Effector CD4-positive, alpha-beta T cell (primary cell): ENCODE data around the gene FKRP.
A peak's percentile ranks its signal among the peaks of the same experiment; 100 is the strongest.

ENCODE experiments used
- DNase-seq: peaks from one replicate; pipeline ENCODE4 v3.0.0-alpha.2; 2020

Gene FKRP

DNA sequence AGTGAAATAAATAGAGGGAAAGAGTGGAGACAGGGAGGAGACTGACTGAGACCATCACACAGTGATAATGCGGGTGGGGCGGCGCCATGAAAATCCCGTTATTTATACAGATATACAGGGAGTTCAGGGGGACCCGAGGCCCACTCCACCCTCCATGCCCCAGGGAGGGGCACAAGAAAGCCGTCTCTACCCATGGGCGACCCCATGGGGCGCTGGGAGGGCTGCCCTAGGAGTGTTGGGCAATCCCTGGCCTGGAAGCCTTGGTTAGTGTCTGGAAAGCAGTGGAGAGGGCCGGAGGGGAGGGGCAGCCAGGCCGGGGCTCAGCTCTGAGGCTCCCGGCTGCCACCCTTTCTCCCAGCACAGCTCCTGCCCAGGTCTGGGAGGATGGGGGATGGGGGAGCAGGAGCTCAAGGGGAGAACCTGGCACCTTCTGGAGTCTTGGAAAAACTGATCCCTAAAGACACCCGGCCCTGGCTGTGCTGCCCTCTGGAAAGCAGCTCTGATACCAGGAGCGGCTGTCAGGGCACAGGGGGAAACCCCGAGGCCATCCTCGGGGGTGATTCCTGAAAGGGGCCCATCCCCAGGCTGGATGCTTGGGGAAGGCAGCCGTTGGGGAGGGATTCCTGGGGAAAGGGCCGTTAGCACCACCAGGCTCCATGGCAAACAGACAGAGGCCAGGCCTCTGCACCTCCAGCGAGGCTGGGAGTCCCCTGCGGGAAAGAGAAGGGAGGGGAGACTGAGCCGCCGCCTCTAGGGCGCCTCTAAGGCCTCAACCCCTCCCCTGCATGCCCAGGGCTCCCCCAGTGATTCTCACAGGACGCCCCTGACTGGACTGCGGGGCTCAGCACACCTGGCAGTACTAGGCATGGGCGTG, 26.0 kb upstream of the FKRP start:
- DNase-seq, result no peak

DNA sequence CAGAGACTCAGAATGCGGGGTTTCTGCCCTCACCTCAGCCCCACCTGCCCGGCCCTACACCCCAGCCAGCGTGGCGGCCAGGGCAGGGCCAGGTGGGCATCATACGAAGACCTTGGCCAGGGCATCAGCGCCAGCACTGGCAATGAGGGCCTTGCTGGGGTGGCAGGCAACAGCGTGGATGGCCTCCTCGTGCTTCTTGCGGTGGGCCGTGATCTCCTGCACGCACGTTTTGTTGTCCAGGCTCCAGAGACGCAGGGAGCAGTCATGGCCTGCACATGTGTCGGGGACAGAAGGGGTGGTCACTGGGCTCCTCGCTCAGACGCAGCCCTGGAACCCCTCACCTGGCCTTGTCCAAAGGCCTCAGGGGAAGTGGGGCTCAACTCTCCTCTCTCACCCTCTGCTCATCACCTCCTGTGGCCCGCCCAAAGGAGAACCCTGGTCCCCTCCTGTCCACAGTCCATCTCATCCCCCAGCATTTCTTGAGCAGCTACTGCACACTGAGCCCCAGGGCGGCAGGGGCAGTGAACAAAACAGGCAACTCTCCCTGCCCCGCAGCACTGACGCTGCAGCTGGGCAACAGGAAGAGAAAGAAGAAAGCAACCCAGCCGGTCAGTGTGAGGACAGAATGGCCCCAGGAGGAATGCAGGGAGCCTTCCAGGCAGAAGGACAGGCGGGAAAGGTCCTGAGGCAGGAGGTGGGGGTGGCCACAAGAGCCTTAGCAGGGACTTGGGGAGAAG, 25.2 kb upstream of the FKRP start:
- no peak for DNase-seq

DNA sequence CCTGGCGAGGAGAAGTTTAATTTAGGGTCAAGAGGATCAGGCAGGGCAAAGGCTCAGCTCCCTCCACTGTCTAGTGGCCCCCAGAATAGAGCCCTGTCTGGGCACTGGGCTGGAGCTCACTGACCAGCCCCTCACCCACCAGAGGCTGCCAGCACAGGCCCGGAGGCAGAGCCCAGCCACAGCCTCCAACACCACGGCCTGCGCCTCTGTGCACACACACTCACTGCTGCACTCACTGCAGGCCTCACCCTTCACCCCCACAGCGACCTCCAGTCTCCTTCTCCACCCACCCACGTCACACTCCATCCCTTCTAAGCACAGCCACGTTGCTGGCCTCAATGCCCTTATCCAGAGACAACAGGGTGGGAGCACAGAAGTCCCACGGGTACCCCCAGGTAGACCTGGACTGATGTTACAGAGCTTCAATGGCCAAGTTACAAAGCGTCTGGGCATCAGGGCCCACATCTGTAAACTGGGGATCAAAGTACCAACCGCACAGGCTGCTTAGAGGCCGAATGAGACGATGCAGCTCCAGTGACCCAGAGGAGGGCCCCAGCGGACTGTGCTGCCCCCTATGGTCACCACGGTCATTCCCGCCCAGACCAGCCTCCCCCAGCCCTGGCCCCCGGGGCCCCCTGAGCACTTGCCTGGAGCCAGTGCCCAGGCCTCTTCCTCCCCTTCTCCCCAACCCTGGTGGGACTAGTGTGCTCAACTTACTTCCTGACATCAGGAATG, 24.4 kb upstream of the FKRP start:
- DNase-seq, result no peak

DNA sequence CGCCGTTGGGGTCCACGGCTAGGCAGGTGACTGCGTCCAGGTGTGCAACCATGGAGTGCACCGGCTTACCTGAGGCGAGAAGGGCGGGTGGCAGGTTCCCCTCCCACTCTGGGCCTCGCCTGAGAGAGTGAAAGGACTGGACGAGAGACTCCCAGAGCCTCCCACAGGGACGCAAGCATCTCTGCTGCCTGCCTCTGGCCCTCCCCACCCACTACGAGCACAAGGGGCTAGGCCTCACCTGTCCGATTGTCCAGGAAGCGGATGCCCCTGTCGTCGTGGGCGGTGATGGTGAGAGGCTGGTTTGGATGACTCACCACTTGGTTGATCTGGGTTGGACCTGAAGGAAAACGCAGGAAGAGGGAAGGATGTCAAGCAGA, 23.9 kb upstream of the FKRP start:
- DNase-seq, result no peak

DNA sequence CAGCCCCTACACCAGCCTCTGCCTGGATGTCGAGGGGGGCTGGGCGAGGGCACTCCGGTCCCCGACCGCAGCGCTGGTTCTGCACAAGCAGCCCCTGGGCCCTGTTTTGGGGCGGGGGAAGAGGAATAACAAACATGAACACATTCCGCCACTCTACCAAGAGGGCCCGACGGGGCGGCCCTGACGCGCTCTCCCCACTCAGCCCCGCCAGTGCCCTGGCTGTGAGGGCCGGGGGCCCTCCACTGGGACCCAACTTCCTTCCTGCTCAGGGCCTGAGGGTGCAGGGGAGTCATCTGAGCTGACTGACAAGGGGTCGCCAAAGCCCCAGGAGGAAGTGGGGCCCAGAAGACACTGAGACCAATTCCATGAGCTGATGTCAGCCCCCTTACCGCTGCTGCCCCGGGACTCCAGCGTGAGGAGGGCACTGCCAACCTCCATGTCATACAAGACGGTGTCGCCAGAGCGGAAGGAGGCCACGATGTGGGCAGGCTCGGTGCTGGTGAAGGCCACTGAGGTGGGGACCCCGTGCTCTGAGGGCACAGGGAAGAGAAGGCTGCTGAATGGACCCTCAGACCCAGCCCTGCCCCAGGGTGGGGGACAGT, 23.3 kb upstream of the FKRP start:
- no peak for DNase-seq

DNA sequence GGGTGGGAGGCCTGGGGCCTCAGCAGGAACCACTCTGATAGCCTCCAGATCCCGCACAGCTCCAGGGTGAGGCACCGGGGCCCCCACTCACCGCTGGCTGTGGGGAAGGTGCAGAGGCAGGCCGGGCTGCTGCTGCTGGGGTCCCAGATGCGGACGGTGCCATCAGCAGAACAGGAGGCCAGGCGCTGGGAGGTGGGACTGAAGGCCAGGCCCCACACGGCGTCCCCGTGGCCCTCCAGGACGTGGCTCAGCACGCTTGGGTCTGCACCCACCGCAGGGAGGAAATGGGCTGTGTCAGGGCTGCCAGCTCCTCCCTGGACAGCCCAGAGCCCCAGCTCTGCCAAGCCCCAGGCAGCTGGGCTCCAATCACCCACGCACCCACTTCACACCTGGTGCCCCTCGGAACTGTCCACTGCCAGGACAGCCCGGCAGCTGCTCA, 22.8 kb upstream of the FKRP start:
- DNase-seq, result no peak

DNA sequence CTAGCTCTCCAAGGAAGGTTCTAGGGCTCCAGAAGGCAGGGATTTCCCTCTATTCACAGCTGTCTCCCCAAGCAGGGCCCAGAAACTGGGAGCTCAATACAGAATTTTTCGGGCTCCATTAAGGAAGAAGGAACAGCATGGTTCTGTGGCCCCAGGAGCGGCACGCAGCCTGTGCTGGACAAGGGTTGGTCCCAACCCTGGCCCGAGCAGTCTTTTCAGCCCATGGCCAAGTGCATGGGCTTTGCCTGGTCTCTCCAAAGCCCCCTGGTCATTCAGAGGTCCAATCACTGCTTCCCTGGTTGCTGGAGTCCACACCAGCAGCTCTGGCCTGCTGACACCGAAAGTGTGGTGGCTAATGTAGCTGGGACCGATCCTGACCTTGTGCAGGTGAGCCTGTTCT, 22.4 kb upstream of the FKRP start:
- no peak for DNase-seq

DNA sequence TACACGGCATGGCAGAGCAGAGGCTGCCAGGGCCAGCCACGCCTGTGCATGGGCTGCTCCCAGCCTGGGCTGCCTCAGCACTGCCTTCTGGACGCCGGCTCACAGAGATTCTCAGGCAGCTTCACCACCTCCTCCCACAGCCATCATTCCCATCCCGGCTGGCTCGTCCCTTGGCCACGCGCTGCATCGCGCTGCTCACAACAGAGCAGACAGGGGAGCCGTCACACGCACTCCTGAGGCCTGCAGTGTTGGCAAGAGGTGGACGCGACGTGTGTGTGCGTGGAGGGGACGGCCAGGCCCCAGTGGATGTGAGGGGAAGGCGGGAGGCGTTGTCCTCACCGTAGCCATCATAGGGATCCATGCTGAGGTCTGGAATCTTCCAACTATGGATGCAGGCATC, 21.4 kb upstream of the FKRP start:
- no peak for DNase-seq

DNA sequence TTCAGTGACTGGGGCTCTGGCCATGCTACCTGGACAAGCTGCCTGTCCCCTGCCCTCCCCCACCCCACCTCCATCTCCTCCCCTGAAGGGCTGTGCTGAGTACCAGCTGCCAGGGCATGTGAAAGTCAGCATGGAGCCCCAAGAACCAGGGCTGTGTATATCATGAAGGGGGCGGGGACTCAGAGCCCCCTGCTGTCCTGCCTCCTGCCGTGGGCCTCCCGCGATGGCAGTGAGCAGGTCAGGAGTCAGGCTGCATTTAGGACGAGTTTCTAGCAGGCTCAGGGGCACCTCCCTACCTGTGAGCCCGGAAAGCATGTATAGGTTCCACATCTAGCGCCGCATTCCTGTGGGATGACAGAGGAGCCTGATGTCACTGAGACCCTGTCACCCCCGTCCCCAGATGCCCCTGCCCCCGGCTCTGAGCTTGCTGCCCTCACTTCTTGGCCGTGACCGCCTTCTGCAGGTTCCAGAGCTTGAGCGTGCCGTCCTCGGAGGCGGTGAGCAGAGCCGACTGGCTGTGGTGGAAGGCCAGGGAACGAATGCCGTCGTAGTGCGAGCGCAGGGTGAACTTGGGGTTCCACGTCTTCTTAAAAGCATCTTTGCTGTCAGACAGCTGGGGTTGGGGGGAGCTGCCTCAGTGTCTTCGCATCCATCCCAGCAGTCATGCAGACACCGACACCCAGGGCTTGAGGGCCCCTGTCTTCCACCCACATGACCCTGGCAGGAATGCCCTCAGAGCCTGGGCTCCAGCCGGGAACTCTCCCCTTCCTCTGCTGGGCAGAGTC, 20.6 kb upstream of the FKRP start:
- DNase-seq, result no peak

DNA sequence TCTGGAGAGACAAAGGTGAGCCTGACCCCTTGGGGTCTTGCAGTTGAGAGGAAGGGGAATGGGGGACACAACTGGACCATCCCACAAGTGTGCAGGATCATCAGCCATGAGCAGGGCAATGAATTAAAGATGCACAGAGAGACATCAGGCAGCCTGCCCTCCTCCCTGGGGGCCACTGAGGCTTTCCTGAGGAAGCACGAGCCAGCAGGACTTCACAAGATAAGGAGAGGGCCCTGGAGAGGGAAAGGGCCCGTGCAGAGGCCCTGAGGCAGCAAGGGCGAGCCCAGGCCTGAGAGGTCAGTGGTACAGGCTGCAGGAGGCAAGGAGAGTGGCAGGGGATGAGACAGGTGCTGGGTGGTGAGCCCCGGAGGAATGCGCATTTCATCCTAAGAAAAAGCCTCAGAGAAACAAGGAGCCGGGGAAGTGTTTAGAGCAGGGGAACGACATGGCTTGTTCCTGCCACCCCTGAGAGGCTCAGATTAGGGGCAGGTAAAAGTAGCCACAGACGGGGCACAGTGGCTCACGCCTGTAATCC, 19.9 kb upstream of the FKRP start:
- DNase-seq, result no peak

DNA sequence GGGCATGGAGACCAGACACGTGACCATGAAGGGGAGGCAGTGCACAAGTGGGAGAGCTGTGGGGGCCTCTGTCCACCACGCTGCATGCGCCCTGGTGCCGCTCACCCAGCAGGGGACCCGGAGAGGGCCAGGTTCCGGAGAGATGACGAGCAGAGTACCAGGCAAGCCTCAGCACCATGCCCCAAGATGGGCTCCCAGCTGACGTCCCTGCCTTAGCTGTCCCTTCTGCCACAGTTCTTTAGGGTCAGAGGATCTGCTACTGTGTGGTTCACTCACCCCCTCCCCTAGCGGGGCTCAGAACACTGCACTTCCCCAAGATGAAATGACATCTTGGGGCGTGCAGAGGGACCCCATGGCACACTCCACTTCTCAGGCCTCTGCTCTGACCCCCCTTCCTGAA, 19.3 kb upstream of the FKRP start:
- DNase-seq, result no peak

DNA sequence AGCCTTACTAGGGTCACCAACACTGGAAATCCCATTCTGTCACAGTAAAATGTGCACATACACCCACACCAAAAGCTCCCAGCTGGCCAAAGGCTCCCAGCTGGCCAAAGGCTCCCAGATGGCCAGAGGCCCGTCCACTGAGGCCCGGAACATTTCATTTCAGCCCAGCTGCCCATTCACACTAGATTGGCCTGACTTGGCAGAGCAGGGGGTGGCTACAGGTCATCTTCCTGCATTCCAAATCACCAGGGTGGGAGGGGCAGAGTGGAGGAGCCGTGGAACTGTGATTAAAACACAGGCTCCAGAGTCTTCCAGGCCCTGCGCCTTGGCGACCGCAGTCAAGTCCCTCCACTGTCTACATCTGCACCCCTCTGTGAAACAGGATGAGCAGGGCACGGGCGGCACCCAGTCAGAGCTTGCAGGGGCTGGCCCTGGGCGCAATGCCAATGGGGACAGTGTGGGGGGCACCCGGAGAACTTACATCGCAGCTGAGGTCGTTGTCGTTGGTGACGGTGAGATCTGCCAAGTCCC, 18.8 kb upstream of the FKRP start:
- no peak for DNase-seq

DNA sequence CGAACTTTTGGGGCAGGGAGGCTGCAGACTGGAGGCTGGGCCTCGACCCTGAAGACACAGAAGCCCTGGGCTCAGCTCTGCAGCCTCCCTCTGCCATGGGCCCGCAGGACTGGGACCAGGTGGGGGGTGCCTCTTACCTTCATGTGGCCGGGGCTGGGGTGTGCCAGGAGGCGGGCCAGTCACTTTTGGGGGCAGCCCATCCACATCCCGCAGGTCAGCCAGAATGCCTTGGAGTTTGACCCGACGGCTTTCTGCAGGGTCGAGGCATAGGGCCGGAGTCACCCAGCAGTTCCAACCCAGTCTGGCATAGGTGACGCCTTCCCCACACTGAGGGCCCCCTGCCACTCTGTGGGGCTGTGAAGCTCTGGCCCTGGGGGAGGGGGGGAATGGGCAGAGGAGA, 18.1 kb upstream of the FKRP start:
- no peak for DNase-seq

DNA sequence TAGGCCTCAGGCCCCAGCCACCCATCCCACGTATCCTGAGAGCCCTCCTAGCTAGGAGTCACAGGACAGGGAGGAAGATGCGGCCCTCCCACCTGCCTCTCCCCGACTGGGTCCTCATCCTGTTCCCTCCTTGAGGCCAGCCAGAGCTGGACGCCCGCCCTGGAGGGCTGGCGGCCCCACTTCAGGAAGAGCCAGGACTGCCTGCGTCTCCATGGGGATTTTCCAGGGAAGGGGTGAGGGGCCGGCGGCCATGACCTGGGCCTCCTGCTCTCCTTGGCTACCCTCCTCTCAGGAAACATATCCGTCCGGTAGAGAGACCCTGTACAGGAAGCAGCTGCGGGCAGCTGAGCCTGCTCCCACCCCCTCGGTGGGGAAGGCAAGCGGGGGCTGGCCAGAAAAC, 17.6 kb upstream of the FKRP start:
- no peak for DNase-seq

DNA sequence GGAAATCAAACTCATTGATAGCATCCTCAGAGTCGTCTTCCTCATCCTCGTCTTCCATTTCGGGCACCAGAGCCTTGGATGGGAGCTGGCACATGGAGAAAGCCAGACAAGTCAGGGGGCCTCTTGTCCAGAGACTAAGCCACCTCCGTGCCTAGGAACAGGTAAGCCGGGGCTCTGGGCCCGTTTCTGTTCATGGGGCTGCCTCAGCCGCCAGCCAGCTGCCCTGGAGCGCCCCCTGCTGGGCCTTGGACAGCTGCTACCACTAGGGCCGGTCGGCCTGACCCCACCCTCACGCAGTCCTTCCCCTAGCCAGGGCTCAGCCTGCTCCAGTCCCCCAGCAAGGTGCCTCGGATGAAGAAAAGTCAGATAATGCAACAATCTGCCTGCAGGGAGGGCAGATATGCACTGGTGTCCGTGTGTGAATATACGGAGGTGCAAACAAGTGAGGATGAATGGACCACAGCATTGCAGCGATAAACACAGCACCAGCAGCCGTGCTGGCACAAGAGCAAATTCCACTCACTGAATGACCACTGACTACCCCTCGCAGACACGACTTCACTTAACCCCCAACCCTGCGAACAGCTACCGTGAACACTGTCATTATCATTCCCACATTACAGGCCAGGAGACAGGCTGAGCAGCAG, 17.0 kb upstream of the FKRP start:
- DNase-seq, result peak; percentile 83

DNA sequence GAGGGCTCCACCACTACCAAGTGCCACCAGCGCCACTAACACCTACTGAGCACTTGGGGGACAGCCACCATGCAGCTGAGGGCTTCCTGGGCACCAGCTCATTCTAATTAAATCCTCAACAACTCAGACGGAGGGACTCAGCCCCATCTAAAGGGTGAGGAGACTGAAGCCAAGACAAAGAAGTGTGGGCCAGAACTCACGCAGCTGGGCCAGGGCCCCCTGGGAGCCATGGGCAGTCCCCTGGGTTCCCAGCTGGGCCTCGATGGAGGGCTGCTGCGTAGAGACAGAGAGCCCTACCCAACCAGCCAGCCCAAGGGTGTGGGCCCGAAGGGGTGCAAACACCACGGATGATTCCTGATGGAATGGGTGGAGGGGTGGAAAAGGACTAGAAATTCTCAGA, 16.2 kb upstream of the FKRP start:
- no peak for DNase-seq

DNA sequence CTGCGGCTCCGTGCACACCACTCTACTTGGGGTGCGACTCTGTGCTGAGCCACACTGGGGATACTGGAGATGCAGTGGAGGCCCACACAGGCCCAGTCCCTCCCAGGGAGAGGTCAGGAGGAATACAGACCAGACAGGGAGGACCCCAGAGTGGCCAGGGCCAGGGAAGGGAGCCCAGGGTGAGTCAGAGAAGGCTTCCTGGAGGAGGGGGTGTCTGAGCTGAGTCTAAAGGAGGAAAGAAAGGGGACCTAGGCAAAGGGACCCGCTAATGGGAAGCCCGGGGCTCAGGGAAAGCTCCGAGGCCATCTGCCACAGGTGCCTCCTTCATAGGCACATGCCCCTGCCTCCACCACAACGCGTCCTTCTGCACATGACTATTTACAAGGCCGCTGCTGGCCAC, 15.7 kb upstream of the FKRP start:
- no peak for DNase-seq

DNA sequence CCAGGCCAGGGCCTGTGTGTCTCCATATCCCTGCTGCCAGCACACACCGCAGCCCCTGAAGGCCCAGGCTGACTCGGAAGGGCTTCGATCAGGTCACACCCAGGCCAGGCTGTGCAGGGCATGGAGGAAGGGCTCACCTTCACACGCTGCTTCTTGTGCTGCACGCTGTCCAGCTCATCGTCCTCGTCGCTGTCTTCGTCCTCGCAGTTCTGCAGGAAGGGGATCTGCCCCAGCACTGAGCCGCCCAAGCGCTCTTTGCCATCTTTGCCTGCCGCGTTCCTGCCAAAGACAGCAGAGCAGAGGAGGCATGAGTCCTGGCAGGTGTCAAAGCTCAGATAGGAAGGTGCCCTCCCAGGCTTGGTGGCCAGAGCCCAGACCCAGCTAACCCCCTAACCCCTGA, 15.3 kb upstream of the FKRP start:
- DNase-seq, result no peak

DNA sequence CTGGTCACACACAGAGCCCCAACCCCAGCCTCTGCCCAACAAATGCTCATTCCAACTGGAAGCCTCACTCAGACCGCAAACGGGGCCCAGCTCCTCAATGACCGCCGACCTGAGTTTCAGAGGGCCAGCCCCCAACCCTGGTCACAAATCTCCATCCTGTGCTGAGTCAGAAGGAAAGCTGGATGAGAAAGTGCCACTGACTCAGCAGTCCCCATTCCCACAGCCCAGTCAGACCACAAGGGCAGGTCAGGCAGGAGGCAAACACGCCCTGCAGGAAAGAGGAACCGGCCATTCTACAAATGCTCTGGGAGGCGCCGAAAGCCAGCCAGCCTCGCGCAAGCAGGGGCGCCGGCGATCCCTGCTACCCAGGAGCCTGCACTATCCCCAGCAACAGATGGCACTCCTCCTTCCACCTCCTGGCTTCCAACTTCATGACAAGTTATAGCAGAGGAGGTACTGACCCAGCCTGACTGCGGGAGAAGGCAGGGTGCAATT, 14.8 kb upstream of the FKRP start:
- no peak for DNase-seq

DNA sequence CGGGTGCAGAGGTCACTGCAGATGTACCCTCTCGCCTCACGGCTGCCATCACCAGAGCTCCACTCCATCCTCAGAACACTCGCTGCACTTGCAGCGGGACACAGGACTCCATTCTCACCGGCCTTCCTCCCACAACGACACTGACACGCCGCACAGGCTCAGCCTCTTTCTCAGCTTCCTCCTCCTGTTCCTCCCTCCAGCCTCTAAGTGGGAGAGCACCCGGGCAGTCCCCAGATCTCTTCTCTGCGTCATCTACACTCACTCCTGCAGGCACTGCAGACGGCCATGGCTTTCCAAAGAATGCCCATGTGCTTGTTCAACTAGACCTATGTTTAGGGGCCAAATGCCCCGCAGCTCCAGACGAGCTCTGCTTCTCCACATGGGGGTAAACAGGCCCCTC, 14.3 kb upstream of the FKRP start:
- no peak for DNase-seq
